SU-DHL-6 (cell line): ENCODE measurements around the gene VSTM4.

ENCODE experiments used
- EZH2phosphoT487 ChIP-seq: fragments of 200-600 bp; sonication (generic), shearing (Covaris generic); conservative IDR thresholded peaks from 2 replicates; pipeline ENCODE4 v1.6.1; 2018; ENCODE audit warnings: mild to moderate bottlenecking, antibody characterized with exemption, low read length, moderate library complexity, mixed read lengths
- TF ChIP-seq, protein P1 (sequence below): fragments of 200-600 bp; sonication (generic); IDR thresholded peaks from one replicate; pipeline ENCODE4 v1.5.1; 2017; ENCODE audit warnings: antibody characterized with exemption, mild to moderate bottlenecking, low read length, moderate library complexity; ENCODE audit not compliant: insufficient read depth, poor library complexity, severe bottlenecking

DNA sequence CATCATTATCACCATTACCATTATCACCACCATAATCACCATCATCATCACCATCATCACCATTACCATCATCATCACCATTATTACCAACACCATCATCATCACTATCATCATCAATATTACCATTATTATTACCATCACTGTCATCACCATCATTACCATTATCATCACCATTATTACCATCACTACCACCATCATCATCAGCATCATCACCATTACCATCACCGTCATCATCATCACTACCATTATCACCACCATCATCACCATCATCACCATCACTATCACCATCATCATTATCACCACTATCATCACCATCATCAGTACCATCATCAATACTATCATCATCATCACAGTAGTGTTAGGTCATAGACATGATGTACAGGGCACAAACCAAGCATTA is 81.4 kb downstream of the VSTM4 start:
- TF ChIP-seq, protein P1, sequence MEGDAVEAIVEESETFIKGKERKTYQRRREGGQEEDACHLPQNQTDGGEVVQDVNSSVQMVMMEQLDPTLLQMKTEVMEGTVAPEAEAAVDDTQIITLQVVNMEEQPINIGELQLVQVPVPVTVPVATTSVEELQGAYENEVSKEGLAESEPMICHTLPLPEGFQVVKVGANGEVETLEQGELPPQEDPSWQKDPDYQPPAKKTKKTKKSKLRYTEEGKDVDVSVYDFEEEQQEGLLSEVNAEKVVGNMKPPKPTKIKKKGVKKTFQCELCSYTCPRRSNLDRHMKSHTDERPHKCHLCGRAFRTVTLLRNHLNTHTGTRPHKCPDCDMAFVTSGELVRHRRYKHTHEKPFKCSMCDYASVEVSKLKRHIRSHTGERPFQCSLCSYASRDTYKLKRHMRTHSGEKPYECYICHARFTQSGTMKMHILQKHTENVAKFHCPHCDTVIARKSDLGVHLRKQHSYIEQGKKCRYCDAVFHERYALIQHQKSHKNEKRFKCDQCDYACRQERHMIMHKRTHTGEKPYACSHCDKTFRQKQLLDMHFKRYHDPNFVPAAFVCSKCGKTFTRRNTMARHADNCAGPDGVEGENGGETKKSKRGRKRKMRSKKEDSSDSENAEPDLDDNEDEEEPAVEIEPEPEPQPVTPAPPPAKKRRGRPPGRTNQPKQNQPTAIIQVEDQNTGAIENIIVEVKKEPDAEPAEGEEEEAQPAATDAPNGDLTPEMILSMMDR = no peak
- no peak for TF ChIP-seq EZH2phosphoT487
